ENCODE results near the gene STOML3.

DNA sequence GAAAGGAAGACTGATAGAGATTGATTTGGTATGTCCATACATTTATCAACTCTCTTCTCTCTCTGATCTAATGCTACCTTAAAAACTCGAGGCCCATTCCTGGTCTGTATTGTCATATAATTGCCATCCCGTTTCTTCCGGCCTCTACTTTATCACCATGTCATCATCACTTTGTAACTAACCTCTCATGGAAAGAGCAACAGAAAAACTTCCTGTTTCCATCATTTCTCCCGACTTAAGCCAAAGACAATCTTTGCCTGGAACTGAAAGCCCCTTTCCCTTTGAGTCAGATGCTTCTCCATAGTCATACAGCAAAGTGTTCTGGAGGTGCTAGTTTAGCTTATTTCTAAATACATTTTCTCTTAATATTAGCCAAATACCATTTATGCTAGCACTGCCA, 2.8 kb upstream of the STOML3 start:
- TF ChIP-seq, protein P1, sequence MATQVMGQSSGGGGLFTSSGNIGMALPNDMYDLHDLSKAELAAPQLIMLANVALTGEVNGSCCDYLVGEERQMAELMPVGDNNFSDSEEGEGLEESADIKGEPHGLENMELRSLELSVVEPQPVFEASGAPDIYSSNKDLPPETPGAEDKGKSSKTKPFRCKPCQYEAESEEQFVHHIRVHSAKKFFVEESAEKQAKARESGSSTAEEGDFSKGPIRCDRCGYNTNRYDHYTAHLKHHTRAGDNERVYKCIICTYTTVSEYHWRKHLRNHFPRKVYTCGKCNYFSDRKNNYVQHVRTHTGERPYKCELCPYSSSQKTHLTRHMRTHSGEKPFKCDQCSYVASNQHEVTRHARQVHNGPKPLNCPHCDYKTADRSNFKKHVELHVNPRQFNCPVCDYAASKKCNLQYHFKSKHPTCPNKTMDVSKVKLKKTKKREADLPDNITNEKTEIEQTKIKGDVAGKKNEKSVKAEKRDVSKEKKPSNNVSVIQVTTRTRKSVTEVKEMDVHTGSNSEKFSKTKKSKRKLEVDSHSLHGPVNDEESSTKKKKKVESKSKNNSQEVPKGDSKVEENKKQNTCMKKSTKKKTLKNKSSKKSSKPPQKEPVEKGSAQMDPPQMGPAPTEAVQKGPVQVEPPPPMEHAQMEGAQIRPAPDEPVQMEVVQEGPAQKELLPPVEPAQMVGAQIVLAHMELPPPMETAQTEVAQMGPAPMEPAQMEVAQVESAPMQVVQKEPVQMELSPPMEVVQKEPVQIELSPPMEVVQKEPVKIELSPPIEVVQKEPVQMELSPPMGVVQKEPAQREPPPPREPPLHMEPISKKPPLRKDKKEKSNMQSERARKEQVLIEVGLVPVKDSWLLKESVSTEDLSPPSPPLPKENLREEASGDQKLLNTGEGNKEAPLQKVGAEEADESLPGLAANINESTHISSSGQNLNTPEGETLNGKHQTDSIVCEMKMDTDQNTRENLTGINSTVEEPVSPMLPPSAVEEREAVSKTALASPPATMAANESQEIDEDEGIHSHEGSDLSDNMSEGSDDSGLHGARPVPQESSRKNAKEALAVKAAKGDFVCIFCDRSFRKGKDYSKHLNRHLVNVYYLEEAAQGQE (IDR thresholded peaks at IDR 0.05; ENCODE audit: low read depth), result no peak
- TF ChIP-seq, protein P2, sequence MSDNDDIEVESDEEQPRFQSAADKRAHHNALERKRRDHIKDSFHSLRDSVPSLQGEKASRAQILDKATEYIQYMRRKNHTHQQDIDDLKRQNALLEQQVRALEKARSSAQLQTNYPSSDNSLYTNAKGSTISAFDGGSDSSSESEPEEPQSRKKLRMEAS (IDR thresholded peaks at IDR 0.05), result no peak
- no peak for TF ChIP-seq EP300 (IDR thresholded peaks at IDR 0.05; ENCODE audit: borderline replicate concordance)
- no peak for TF ChIP-seq TCF12 (IDR thresholded peaks at IDR 0.05; ENCODE audit: low read depth)
